IMR-90 (cell line): ENCODE data around the gene GALNT14. TPM values are rescaled to one million over a fixed set of nuclear protein-coding genes. Genes with fewer than 3 reads are reported as not detected.

Experiments
- ATAC-seq: fragments of 200-7000 bp; cut with Tn5 transposase; 2 replicates; pipeline ENCODE4 v1.9.1; 2020; ENCODE audit warnings: low read depth, mild to moderate bottlenecking, moderate library complexity
- BruUV-seq: library from RNA; stranded (reverse); fragments of 400-500 nt; replicated peaks from 2 replicates; lab custom pipeline; 2021; lab: Mats Ljungman, UMichigan
- CTCF ChIA-PET: fragments of 300-600 bp; formaldehyde crosslinking; extraction: SDS; loops from one replicate; lab custom pipeline; 2021; ENCODE audit warnings: antibody characterized with exemption; lab: Yijun Ruan, JAX
- POLR2A ChIA-PET: fragments of 300-600 bp; sonication (Branson Sonifier 250); formaldehyde crosslinking; loops from one replicate; lab custom pipeline; 2022; ENCODE audit warnings: antibody characterized with exemption; ENCODE audit not compliant: unreplicated experiment; lab: Charles Lee
- DNase-seq: peaks from one replicate; pipeline ENCODE4 v3.0.0; 2013
- H2AFZ ChIP-seq: replicated peaks from 2 replicates; pipeline ENCODE3; 2013; ENCODE audit warnings: low read length, mild to moderate bottlenecking; ENCODE audit not compliant: poor library complexity
- H2AK5ac ChIP-seq: 2 replicates; pipeline ENCODE4 v1.6.1; 2013; ENCODE audit warnings: low read depth, low read length, inconsistent platforms
- H2AK9ac ChIP-seq: replicated peaks from 2 replicates; pipeline ENCODE3; 2013; ENCODE audit warnings: mild to moderate bottlenecking, low read depth, low read length, moderate library complexity; ENCODE audit not compliant: poor library complexity
- H2BK120ac ChIP-seq: 2 replicates; pipeline ENCODE4 v1.6.1; 2013; ENCODE audit warnings: low read depth, low read length, inconsistent platforms
- H2BK15ac ChIP-seq: 3 replicates; pipeline ENCODE4 v1.6.1; 2013; ENCODE audit warnings: low read depth, low read length, inconsistent platforms
- H2BK20ac ChIP-seq: 2 replicates; pipeline ENCODE4 v1.6.1; 2013; ENCODE audit warnings: low read depth, mild to moderate bottlenecking, inconsistent platforms, low read length, moderate library complexity
- H2BK5ac ChIP-seq: 2 replicates; pipeline ENCODE4 v1.6.1; 2013; ENCODE audit warnings: mild to moderate bottlenecking, low read depth, low read length, inconsistent platforms; ENCODE audit not compliant: poor library complexity, severe bottlenecking
- H3K14ac ChIP-seq: replicated peaks from 2 replicates; pipeline ENCODE4 v1.6.1; 2013; ENCODE audit warnings: low read depth, low read length, inconsistent platforms
- H3K18ac ChIP-seq: 2 replicates; pipeline ENCODE4 v1.6.1; 2013; ENCODE audit warnings: low read depth, low read length, control low read depth
- H3K23ac ChIP-seq: 2 replicates; pipeline ENCODE4 v1.6.1; 2013; ENCODE audit warnings: low read depth, low read length, inconsistent platforms
- H3K27ac ChIP-seq: 2 replicates; pipeline ENCODE4 v1.5.1; 2013; ENCODE audit warnings: mild to moderate bottlenecking, control low read depth, low read length; ENCODE audit not compliant: insufficient read depth
- H3K27me3 ChIP-seq: 2 replicates; pipeline ENCODE4 v1.6.1; 2013; ENCODE audit warnings: low read length; ENCODE audit not compliant: control insufficient read depth, insufficient read depth
- H3K36me3 ChIP-seq: 2 replicates; pipeline ENCODE4 v1.6.1; 2013; ENCODE audit warnings: low read length, mixed read lengths; ENCODE audit not compliant: control insufficient read depth, insufficient read depth
- H3K4ac ChIP-seq: 2 replicates; pipeline ENCODE4 v1.6.1; 2013; ENCODE audit warnings: low read depth, low read length, inconsistent platforms
- H3K4me1 ChIP-seq: 2 replicates; pipeline ENCODE4 v1.6.1; 2013; ENCODE audit warnings: low read length, mixed read lengths; ENCODE audit not compliant: control insufficient read depth, insufficient read depth
- H3K4me2 ChIP-seq: 2 replicates; pipeline ENCODE4 v1.6.1; 2013; ENCODE audit warnings: low read depth, mild to moderate bottlenecking, control low read depth, low read length, moderate library complexity
- H3K4me3 ChIP-seq: 2 replicates; pipeline ENCODE4 v1.5.1; 2013; ENCODE audit warnings: low read depth, mild to moderate bottlenecking, control low read depth, low read length, moderate library complexity; ENCODE audit not compliant: insufficient read depth
- H3K56ac ChIP-seq: 2 replicates; pipeline ENCODE4 v1.6.1; 2013; ENCODE audit warnings: low read length, inconsistent platforms; ENCODE audit not compliant: insufficient read depth; ENCODE audit errors: extremely low read depth
- H3K79me1 ChIP-seq, 2 experiments: 2 replicates each; pipeline ENCODE4 v1.6.1; 2013; ENCODE audit warnings: low read length in 2 of 2, inconsistent platforms in 1 of 2, low read depth in 1 of 2
- H3K9ac ChIP-seq: 2 replicates; pipeline ENCODE4 v1.6.1; 2013; ENCODE audit warnings: low read depth, low read length, control low read depth
- H3K9me1 ChIP-seq: 2 replicates; pipeline ENCODE4 v1.6.1; 2013; ENCODE audit warnings: low read length, inconsistent platforms; ENCODE audit not compliant: insufficient read depth
- H3K9me3 ChIP-seq: 2 replicates; pipeline ENCODE4 v1.6.1; 2013; ENCODE audit warnings: low read length; ENCODE audit not compliant: control insufficient read depth, insufficient read depth
- H4K20me1 ChIP-seq: 2 replicates; pipeline ENCODE4 v1.6.1; 2013; ENCODE audit warnings: low read length, inconsistent platforms; ENCODE audit not compliant: insufficient read depth
- H4K5ac ChIP-seq: 2 replicates; pipeline ENCODE4 v1.6.1; 2013; ENCODE audit warnings: mild to moderate bottlenecking, low read depth, low read length, control low read depth
- H4K8ac ChIP-seq, 2 experiments: 2 replicates each; pipeline ENCODE4 v1.6.1; 2013; ENCODE audit warnings: low read depth in 2 of 2, low read length in 2 of 2, control low read depth in 1 of 2, inconsistent platforms in 1 of 2
- H4K91ac ChIP-seq: 2 replicates; pipeline ENCODE4 v1.6.1; 2013; ENCODE audit warnings: low read depth, low read length, inconsistent platforms; ENCODE audit not compliant: insufficient read depth
- CHD1 ChIP-seq: IDR thresholded peaks from 2 replicates; pipeline ENCODE4 v1.6.1; 2012; ENCODE audit warnings: low read depth, low read length, improper control_type of control experiment
- FOS ChIP-seq: fragments of 150-350 bp; IDR thresholded peaks from 2 replicates; pipeline ENCODE4 v1.6.1; 2016; ENCODE audit warnings: low read depth, low read length
- MAFK ChIP-seq: IDR thresholded peaks from 2 replicates; pipeline ENCODE4 v1.6.1; 2012; ENCODE audit warnings: low read depth, low read length, improper control_type of control experiment
- MAZ ChIP-seq: IDR thresholded peaks from 2 replicates; pipeline ENCODE4 v1.6.1; 2012; ENCODE audit warnings: low read depth, mild to moderate bottlenecking, low read length, improper control_type of control experiment, moderate library complexity, borderline replicate concordance
- MXI1 ChIP-seq: IDR thresholded peaks from 2 replicates; pipeline ENCODE4 v1.6.1; 2012; ENCODE audit warnings: low read depth, mild to moderate bottlenecking, low read length, moderate library complexity, borderline replicate concordance
- NFE2L2 ChIP-seq: fragments of 150-350 bp; IDR thresholded peaks from 2 replicates; pipeline ENCODE4 v1.6.1; 2016; ENCODE audit warnings: low read depth, mild to moderate bottlenecking, low read length
- RAD21 ChIP-seq: IDR thresholded peaks from 2 replicates; pipeline ENCODE4 v1.6.1; 2012; ENCODE audit warnings: low read length, improper control_type of control experiment
- RFX5 ChIP-seq: IDR thresholded peaks from 2 replicates; pipeline ENCODE4 v1.8.0; 2012; ENCODE audit warnings: low read depth, mild to moderate bottlenecking, low read length, moderate library complexity
- SMC3 ChIP-seq: fragments of 150-350 bp; IDR thresholded peaks from 2 replicates; pipeline ENCODE4 v1.6.1; 2016; ENCODE audit warnings: low read depth, mild to moderate bottlenecking, antibody characterized with exemption, low read length, moderate library complexity
- USF2 ChIP-seq: fragments of 150-350 bp; IDR thresholded peaks from 2 replicates; pipeline ENCODE4 v1.6.1; 2017; ENCODE audit warnings: mild to moderate bottlenecking, antibody characterized with exemption, low read length, low read depth
- WGBS, 2 experiments: methylation state at CpG; one replicate each; pipeline versions ENCODE4 v1.1.5 to v1.1.7; 2013; ENCODE audit warnings: missing lambda C conversion rate in 2 of 2; ENCODE audit not compliant: insufficient read length in 1 of 2; ENCODE audit errors: extremely low coverage in 2 of 2; 5-methylcytosine and 5-hydroxymethylcytosine counted together
- dilution Hi-C: fragments of 300-500 bp; cut with HindIII; formaldehyde crosslinking; loops from one replicate; pipeline ENCODE4 v1.14.3; 2018; ENCODE audit warnings: low sequenced_read_pairs; ENCODE audit not compliant: unreplicated experiment
- in situ Hi-C: fragments of 300-500 bp; cut with MboI; formaldehyde crosslinking; loops from 3 replicates; pipeline ENCODE4 v1.14.3; 2019; ENCODE audit warnings: low sequenced_read_pairs, inconsistent platforms, mixed read lengths
- intact Hi-C: fragments of 100-400 bp; cut with micrococcal nuclease; formaldehyde crosslinking; loops from 2 replicates; pipeline ENCODE4 v1.10.0; 2022
- polyA plus RNA-seq, 3 experiments: library from polyadenylated mRNA; depleted of rRNA; stranded (reverse); fragments of >200 nt; gene quantifications; 2 replicates each; pipeline ENCODE4 v1.2.3, GENCODE V29; 2012; ENCODE audit warnings: low replicate concordance in 1 of 3
- total RNA-seq: library from RNA; depleted of rRNA; stranded (reverse); fragments of >200 nt; gene quantifications from 2 replicates; pipeline ENCODE4 v1.2.3, GENCODE V29; 2012

GALNT14 gene
- total and polyA plus RNA-seq, 2 of the 4 experiments (the other 2 are of a cell fraction) = 0.15 to 0.18 TPM

DNA sequence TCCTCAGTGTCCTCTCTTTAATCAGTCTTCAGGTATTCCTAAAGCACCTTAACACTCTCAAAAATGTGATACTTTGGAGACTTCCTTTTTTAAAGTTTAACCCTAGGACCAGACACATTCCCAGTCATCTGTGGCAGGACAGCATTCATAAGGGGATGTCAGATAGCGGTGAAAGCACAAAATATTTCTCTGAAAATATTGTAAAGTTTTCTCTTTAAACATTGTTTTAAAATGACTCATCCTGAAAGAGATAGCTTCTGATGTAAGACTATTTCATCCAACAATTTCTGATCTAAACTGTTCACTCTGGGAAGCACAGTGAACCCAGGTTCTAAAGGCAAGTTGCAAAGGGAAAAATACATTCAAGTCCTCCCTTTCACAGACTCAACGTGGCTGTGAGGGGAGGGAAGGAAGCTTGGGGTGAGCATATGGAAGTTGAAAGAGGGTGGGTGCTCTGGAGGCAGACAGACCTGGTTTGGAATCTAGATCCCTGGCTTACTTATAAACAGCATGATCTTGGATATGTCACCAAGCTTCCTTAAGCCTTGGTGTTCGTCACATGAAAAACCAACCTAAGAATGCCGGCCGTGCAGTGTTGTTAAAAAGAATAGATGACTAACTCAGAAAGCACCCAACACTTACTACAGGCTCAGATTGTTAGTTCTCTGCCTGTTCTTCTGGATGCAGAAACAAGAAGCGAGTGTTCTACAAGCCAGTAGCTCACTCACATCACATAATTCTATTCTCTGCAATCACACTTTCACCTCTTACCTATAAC, 12.1 kb downstream of the GALNT14 start (continued):
- TF ChIP-seq SMC3 = no peak

- Histone ChIP-seq H3K14ac (no peak overlapping the region), H3K27me3 (peaks cover 2% of the 10 kb centered on the region; the same call in 1 of the 2 replicates), H3K9ac (no peak overlapping the region), H3K4ac (no peak overlapping the region), H3K9me3 (no peaks in the 10 kb centered on the region), H4K91ac (no peak overlapping the region), H3K4me1 (no peaks in the 10 kb centered on the region), H4K8ac (no peak overlapping the region), H3K27ac (no peak overlapping the region), H3K79me1 (no peaks in the 10 kb centered on the region), H3K18ac (no peak overlapping the region), H2AK5ac (no peak overlapping the region), H2BK15ac (no peak overlapping the region), H3K9me1 (no peaks in the 10 kb centered on the region), H4K5ac (no peak overlapping the region), H2BK120ac (no peak overlapping the region), H3K56ac (no peak overlapping the region), H4K20me1 (no peaks in the 10 kb centered on the region), H3K4me3 (no peak overlapping the region), H3K36me3 (no peaks in the 10 kb centered on the region), H2AFZ (no peak overlapping the region), H2BK20ac (no peak overlapping the region), H3K23ac (no peak overlapping the region), H2AK9ac (no peak overlapping the region), H2BK5ac (no peak overlapping the region), H3K4me2 (no peak overlapping the region)
- ATAC-seq (no peak), DNase-seq (no peak)
- dilution Hi-C loops = no loop called here
- intact Hi-C loops = no loop called here
- no peak for TF ChIP-seq FOS
- no peak for TF ChIP-seq RFX5
- no peak for TF ChIP-seq MAFK
- no peak for TF ChIP-seq CHD1
- TF ChIP-seq MXI1 = no peak
- no peak for TF ChIP-seq RAD21
- TF ChIP-seq MAZ = no peak
- TF ChIP-seq USF2 = no peak
- no peak for TF ChIP-seq NFE2L2
- in situ Hi-C loops = no loop called here
- 55% methylated on average over 1 of the region's 4 CpGs; no CpG with 5 or more reads in 1 of the 2 experiments for WGBS, 2 experiments
- ChIA-PET CTCF (interaction anchor here (2.1 kb wide), 1 partner anchor 45 kb away, joined by 9 read pairs; no protein-coding TSS in a partner anchor), POLR2A (no interaction called here)
- BruUV-seq = no TSS peak
Observed at GRCh38 chr2:31124904-31125303, 13.3 kb downstream of the GALNT14 start.
